ENCODE results near the gene ZSWIM5. TPM values are rescaled to one million over a fixed set of nuclear protein-coding genes. Genes with fewer than 3 reads are reported as not detected.

Gene ZSWIM5
- total and polyA plus RNA-seq, 9 of the 15 experiments (the other 6 are each of a cell fraction or from before 2014, with no cell fraction given), result under 0.01 to 0.07 (median 0.03) TPM; not detected in 3

- peak; percentile 82 for TF ChIP-seq ETS1 (conservative IDR thresholded peaks at IDR 0.05; ENCODE audit: control insufficient read depth, low read depth, low read length)
- TF ChIP-seq ELK1 (CRISPR knock-in tag; IDR thresholded peaks at IDR 0.05), result no peak
- no peak for TF ChIP-seq ZNF174 (CRISPR knock-in tag; IDR thresholded peaks at IDR 0.05)
- TF ChIP-seq MBD2 (IDR thresholded peaks at IDR 0.05; ENCODE audit: borderline replicate concordance, low read depth), result peak; percentile 34; the same call in 1 of the 2 replicates
- TF ChIP-seq BCLAF1 (IDR thresholded peaks at IDR 0.05; ENCODE audit: borderline replicate concordance in 1 of 2, control insufficient read depth in 1 of 2, low read depth in 2 of 2, low read length in 1 of 2), result peak in 1 of 2 experiments; percentile 69; a peak in 1 of 4 replicates
- no peak for TF ChIP-seq ZNF407 (IDR thresholded peaks at IDR 0.05; ENCODE audit: low read depth)
- no peak for TF ChIP-seq HLTF (IDR thresholded peaks at IDR 0.05)
- TF ChIP-seq TFAP4 (CRISPR knock-in tag; IDR thresholded peaks at IDR 0.05; ENCODE audit: borderline replicate concordance), result peak; percentile 91
- TF ChIP-seq ZNF146 (CRISPR knock-in tag; IDR thresholded peaks at IDR 0.05; ENCODE audit: unreplicated experiment), result no peak
- TF ChIP-seq TRIM24 (IDR thresholded peaks at IDR 0.05), result no peak
- TF ChIP-seq ZNF121 (CRISPR knock-in tag; conservative IDR thresholded peaks at IDR 0.05), result peak; percentile 47
These were observed 194.4 kb downstream of the ZSWIM5 start, which contains the start of gene UROD (continued) for GRCh38 chr1:45011837-45012638.
